G401 (cell line): ENCODE results near the gene HOXC11. TPM values are rescaled to one million over a fixed set of nuclear protein-coding genes. Genes with fewer than 3 reads are reported as not detected.

Experiments
- DNase-seq: peaks from one replicate; pipeline ENCODE4 v3.0.0-alpha.2; 2015; ENCODE audit warnings: low spot score
- in situ Hi-C: cut with HindIII; loops from 2 replicates; pipeline ENCODE4 v1.10.0; 2016; ENCODE audit warnings: low sequenced_read_pairs, mixed read lengths
- total RNA-seq: library from RNA; depleted of rRNA; stranded (reverse); fragments of >200 nt; shearing (Covaris generic); gene quantifications from 2 replicates; pipeline ENCODE4 v1.2.3, GENCODE V29; 2014; rRNA removed

HOXC11 gene
- total RNA-seq, 1 experiment from 2014 or later = 2.3 TPM

DNA sequence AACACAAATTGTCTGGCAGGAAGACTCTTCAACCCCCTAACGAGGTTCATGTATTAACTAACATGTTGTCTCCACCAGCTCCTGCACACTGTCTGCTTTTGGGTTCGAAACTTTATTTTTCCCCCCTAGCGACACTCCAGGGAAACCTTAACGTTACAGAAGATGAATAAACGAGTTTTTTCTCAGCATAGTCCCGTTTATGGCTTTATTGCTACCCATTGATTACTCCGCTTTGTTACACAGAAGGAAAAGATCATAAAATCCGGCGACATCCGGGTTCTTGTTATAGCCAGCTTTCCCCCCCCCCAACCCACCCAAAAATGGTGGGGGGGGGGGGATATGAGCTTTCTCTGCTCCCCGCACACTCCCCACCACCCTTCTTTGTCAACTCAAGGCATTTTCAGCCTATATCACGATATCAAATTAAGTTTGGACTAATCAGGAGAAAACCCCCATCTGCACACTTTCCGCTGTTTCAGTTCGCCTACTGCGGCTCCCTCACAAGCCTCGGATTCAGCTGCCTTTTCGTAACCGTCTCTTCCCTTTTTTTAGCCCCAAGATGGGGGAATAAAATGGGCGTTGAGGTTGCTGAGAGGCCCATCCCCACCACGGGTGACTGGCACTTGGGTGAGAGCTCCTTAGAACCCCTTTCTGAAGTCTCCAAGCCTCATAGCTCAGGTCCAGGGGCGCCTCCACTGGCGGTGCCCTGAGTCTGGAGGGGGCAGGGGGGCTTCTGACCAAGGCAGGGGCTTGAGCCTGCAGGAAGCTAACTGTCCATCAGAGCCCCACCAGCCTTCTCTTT is 53.9 kb downstream of the HOXC11 start:
- in situ Hi-C loops = no loop called here
- DNase-seq = no peak

Other genes starting within 250 kb of the HOXC11 start
- gene CALCOCO1, start 245.7 kb upstream of the HOXC11 start, total RNA-seq = 232 and 250 TPM in 2 replicates
- gene CISTR, start 221.1 kb upstream of the HOXC11 start, total RNA-seq = not detected in 2 replicates
- 8.2 and 13.2 TPM in 2 replicates for gene HOXC13, start 34.3 kb upstream of the HOXC11 start, total RNA-seq
- gene HOXC12, start 18.2 kb upstream of the HOXC11 start, total RNA-seq = not detected in 2 replicates
- gene HOTAIR, start 1.8 kb downstream of the HOXC11 start, total RNA-seq = 4.1 and 15.0 TPM in 2 replicates
- gene HOXC10, start 12.0 kb downstream of the HOXC11 start, total RNA-seq = 16.7 and 48.6 TPM in 2 replicates
- gene HOXC9, start 27.0 kb downstream of the HOXC11 start, total RNA-seq = 17.3 and 18.7 TPM in 2 replicates
- gene HOXC8, start 35.9 kb downstream of the HOXC11 start, total RNA-seq = 0.07 and 0.18 TPM in 2 replicates
- 3.7 and 4.1 TPM in 2 replicates for gene HOXC6, start 55.3 kb downstream of the HOXC11 start, total RNA-seq
- not detected in 2 replicates for gene HOXC5, start 59.9 kb downstream of the HOXC11 start, total RNA-seq
- gene HOXC4, start 80.7 kb downstream of the HOXC11 start, total RNA-seq = 2.5 and 3.9 TPM in 2 replicates
- gene SMUG1, start 215.9 kb downstream of the HOXC11 start, total RNA-seq = 52.2 and 64.7 TPM in 2 replicates